Right lobe of liver (tissue), 4 donors: ENCODE results near the gene ADGRE1.

ENCODE experiments used
- POLR2A ChIP-seq: fragments of 450-650 bp; IDR thresholded peaks from one replicate; pipeline ENCODE4 v1.6.1; 2017; ENCODE audit warnings: antibody characterized with exemption, mild to moderate bottlenecking
- TF ChIP-seq, protein P1 (sequence below), 4 donors: fragments of 200-600 bp in 3 of 4; fragments of 450-650 bp in 1 of 4; IDR thresholded peaks; one replicate each; pipeline versions ENCODE4 v1.5.1 to v1.8.0; 2016 to 2022; ENCODE audit warnings: antibody characterized with exemption in 4 of 4, mild to moderate bottlenecking in 2 of 4
- donor health status: DM: no; HTN: no; CAD: no.
- donor health status: DM: no; HTN: no; CAD: no.
- donor health status: DM: no; HTN: yes; CAD: no.

DNA sequence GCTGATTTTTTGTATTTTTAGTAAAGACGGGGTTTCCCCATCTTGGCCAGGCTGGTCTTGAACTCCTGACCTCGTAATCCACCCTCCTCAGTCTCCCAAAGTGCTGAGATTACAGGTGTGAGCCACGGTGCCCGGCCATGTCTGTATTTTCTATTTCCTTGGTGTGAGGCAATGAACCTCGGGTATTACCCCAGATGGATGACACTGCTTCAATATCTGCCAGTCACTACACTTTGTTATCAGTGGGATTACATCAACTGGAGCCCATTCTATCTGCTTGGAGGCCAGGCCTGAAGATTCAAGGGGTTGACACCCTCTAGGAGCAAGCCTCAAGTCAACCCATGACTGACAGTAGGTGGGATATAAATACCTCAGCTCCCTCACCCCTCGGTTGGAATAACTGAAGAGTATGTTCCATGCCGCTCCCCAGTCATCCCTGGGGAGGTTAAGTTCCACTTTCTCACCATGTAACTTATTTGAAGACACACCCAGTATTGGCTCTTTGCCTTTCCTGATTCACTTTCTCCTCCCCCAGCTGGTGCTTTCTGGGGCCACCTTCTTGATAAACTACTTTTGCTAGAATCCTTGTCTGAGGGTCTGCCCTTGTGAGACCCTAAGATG lies 992 bp upstream of the ADGRE1 start:
- TF ChIP-seq, protein P1, sequence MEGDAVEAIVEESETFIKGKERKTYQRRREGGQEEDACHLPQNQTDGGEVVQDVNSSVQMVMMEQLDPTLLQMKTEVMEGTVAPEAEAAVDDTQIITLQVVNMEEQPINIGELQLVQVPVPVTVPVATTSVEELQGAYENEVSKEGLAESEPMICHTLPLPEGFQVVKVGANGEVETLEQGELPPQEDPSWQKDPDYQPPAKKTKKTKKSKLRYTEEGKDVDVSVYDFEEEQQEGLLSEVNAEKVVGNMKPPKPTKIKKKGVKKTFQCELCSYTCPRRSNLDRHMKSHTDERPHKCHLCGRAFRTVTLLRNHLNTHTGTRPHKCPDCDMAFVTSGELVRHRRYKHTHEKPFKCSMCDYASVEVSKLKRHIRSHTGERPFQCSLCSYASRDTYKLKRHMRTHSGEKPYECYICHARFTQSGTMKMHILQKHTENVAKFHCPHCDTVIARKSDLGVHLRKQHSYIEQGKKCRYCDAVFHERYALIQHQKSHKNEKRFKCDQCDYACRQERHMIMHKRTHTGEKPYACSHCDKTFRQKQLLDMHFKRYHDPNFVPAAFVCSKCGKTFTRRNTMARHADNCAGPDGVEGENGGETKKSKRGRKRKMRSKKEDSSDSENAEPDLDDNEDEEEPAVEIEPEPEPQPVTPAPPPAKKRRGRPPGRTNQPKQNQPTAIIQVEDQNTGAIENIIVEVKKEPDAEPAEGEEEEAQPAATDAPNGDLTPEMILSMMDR (IDR thresholded peaks at IDR 0.05): no peak
- no peak for TF ChIP-seq POLR2A
